ENCODE measurements around the gene ADIPOR2.

DNA sequence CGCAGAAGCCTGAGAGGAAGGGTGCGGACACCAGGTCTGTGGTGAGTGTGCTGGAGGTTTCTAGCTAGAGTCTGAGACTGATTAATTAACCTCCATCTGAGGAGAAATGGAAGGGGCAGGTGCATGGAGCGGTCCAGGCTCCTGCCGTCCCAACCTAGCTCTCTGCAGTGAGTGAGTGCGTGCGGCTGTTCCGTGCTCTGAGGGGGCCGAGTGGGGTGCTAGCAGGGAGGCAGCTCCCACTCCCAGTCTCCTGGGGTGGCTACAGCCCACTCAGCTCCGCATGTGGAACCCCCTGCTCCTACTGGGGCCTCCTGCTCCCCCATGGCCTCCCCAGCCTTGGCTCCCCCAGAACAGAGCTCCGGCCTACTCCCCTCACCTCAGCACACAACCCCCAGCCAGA, 132.4 kb downstream of the ADIPOR2 start:
- TF ChIP-seq, protein P1, sequence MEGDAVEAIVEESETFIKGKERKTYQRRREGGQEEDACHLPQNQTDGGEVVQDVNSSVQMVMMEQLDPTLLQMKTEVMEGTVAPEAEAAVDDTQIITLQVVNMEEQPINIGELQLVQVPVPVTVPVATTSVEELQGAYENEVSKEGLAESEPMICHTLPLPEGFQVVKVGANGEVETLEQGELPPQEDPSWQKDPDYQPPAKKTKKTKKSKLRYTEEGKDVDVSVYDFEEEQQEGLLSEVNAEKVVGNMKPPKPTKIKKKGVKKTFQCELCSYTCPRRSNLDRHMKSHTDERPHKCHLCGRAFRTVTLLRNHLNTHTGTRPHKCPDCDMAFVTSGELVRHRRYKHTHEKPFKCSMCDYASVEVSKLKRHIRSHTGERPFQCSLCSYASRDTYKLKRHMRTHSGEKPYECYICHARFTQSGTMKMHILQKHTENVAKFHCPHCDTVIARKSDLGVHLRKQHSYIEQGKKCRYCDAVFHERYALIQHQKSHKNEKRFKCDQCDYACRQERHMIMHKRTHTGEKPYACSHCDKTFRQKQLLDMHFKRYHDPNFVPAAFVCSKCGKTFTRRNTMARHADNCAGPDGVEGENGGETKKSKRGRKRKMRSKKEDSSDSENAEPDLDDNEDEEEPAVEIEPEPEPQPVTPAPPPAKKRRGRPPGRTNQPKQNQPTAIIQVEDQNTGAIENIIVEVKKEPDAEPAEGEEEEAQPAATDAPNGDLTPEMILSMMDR (IDR thresholded peaks at IDR 0.05), result no peak
- no peak for TF ChIP-seq POLR2AphosphoS5 (IDR thresholded peaks at IDR 0.05)
